A673 (cell line): ENCODE measurements around the gene GIMAP2.

ENCODE experiments used
- CTCF ChIP-seq: fragments of 300-800, 200-600 bp; sonication (generic); conservative IDR thresholded peaks from 2 replicates; pipeline ENCODE4 v1.5.1; 2017; ENCODE audit warnings: low read depth, mild to moderate bottlenecking, antibody characterized with exemption, low read length, moderate library complexity, mixed read lengths
- EZH2 ChIP-seq: fragments of 200-600 bp; sonication (generic); IDR thresholded peaks from 2 replicates; pipeline ENCODE4 v1.6.1; 2017; ENCODE audit warnings: borderline replicate concordance, low read depth, mild to moderate bottlenecking, mixed read lengths, antibody characterized with exemption, low read length; ENCODE audit not compliant: poor library complexity, severe bottlenecking

GRCh38 chr7:150715738-150716137 is 30.2 kb downstream of the GIMAP2 start:
- TF ChIP-seq CTCF (no peak), EZH2 (no peak)
